ENCODE measurements around the gene OCEL1. TPM values are rescaled to one million over a fixed set of nuclear protein-coding genes. Genes with fewer than 3 reads are reported as not detected.

The OCEL1 gene
- total and polyA plus RNA-seq, 2 of the 13 experiments (the other 11 are each of a cell fraction or from before 2014, with no cell fraction given), result 10.6 to 17.2 TPM

DNA sequence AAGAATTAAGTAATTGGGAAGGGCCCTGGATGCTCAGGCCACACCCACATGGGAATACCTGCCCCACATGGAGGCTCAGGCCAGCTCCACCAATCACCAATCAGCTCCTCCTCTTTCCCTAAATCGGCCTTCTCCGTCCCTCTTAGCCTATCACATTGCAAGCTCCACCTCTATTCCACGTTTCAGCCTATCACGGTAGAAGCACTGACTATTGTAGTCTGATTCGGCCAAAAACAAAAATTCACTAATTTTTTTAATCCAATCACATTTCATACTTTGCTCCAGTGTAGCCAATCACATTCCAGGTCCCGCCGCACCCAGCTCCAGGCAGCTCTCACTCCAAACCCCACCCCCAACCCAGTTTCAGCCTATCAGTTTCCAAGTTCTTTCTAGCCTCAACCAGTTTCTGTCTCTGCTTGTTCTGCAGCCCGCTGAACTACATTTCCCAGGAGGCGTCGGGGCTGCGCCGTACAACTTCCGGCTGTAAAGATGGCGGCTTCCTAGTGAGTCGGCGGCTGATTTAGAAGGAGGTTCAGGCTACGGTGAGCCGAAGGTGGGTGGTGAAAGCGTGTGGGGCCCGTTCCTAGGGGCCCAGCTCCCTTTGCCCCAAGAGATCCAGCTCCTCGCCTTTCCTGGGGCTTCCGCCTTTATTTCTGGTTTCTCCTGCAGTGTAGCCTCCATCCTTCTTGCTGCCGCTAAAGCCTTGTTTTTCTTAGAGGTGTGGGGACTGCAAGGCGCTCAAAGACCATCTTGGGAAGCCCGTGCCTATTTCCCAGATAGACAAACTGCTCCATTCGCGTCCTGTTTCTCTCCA, 41.2 kb downstream of the OCEL1 start, which contains the start of gene BABAM1 (continued):
- TF ChIP-seq, protein P1, sequence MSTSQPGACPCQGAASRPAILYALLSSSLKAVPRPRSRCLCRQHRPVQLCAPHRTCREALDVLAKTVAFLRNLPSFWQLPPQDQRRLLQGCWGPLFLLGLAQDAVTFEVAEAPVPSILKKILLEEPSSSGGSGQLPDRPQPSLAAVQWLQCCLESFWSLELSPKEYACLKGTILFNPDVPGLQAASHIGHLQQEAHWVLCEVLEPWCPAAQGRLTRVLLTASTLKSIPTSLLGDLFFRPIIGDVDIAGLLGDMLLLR (CRISPR knock-in tag; IDR thresholded peaks at IDR 0.05), result no peak
- TF ChIP-seq ZNF138 (CRISPR knock-in tag; IDR thresholded peaks at IDR 0.05; ENCODE audit: low read depth) (no peak), ZNF335 (CRISPR knock-in tag; IDR thresholded peaks at IDR 0.05) (no peak), ZNF615 (CRISPR knock-in tag; IDR thresholded peaks at IDR 0.05; ENCODE audit: borderline replicate concordance) (no peak), HMGXB4 (CRISPR knock-in tag; IDR thresholded peaks at IDR 0.05; ENCODE audit: borderline replicate concordance in 1 of 2, low read depth in 1 of 2) (peak in 1 of 2 experiments; percentile 69; a peak in 2 of 4 replicates), ZBTB8A (CRISPR knock-in tag; IDR thresholded peaks at IDR 0.05; ENCODE audit: borderline replicate concordance, low read depth) (no peak), ZNF263 (CRISPR knock-in tag; IDR thresholded peaks at IDR 0.05) (no peak), ZNF337 (CRISPR knock-in tag; IDR thresholded peaks at IDR 0.05; ENCODE audit: borderline replicate concordance, low read depth) (no peak), PHF8 (CRISPR knock-in tag; IDR thresholded peaks at IDR 0.05) (peak; percentile 69), SPEN (CRISPR knock-in tag; IDR thresholded peaks at IDR 0.05; ENCODE audit: low read depth) (no peak), JUND (CRISPR knock-in tag; IDR thresholded peaks at IDR 0.05) (no peak), MTA3 (CRISPR knock-in tag; IDR thresholded peaks at IDR 0.05) (no peak), MYNN (CRISPR knock-in tag; IDR thresholded peaks at IDR 0.05; ENCODE audit: low read depth) (no peak), BHLHE40 (IDR thresholded peaks at IDR 0.05; ENCODE audit: low read length) (no peak)
- TF ChIP-seq, protein P2, sequence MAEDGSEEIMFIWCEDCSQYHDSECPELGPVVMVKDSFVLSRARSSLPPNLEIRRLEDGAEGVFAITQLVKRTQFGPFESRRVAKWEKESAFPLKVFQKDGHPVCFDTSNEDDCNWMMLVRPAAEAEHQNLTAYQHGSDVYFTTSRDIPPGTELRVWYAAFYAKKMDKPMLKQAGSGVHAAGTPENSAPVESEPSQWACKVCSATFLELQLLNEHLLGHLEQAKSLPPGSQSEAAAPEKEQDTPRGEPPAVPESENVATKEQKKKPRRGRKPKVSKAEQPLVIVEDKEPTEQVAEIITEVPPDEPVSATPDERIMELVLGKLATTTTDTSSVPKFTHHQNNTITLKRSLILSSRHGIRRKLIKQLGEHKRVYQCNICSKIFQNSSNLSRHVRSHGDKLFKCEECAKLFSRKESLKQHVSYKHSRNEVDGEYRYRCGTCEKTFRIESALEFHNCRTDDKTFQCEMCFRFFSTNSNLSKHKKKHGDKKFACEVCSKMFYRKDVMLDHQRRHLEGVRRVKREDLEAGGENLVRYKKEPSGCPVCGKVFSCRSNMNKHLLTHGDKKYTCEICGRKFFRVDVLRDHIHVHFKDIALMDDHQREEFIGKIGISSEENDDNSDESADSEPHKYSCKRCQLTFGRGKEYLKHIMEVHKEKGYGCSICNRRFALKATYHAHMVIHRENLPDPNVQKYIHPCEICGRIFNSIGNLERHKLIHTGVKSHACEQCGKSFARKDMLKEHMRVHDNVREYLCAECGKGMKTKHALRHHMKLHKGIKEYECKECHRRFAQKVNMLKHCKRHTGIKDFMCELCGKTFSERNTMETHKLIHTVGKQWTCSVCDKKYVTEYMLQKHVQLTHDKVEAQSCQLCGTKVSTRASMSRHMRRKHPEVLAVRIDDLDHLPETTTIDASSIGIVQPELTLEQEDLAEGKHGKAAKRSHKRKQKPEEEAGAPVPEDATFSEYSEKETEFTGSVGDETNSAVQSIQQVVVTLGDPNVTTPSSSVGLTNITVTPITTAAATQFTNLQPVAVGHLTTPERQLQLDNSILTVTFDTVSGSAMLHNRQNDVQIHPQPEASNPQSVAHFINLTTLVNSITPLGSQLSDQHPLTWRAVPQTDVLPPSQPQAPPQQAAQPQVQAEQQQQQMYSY (CRISPR knock-in tag; IDR thresholded peaks at IDR 0.05), result no peak
- TF ChIP-seq, protein P3, sequence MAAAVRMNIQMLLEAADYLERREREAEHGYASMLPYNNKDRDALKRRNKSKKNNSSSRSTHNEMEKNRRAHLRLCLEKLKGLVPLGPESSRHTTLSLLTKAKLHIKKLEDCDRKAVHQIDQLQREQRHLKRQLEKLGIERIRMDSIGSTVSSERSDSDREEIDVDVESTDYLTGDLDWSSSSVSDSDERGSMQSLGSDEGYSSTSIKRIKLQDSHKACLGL (CRISPR knock-in tag; IDR thresholded peaks at IDR 0.05), result no peak
- TF ChIP-seq, protein P4, sequence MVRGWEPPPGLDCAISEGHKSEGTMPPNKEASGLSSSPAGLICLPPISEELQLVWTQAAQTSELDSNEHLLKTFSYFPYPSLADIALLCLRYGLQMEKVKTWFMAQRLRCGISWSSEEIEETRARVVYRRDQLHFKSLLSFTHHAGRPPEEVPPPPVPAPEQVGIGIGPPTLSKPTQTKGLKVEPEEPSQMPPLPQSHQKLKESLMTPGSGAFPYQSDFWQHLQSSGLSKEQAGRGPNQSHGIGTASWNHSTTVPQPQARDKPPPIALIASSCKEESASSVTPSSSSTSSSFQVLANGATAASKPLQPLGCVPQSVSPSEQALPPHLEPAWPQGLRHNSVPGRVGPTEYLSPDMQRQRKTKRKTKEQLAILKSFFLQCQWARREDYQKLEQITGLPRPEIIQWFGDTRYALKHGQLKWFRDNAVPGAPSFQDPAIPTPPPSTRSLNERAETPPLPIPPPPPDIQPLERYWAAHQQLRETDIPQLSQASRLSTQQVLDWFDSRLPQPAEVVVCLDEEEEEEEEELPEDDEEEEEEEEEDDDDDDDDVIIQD (CRISPR knock-in tag; IDR thresholded peaks at IDR 0.05; ENCODE audit: low read depth), result no peak
- TF ChIP-seq, protein P5, sequence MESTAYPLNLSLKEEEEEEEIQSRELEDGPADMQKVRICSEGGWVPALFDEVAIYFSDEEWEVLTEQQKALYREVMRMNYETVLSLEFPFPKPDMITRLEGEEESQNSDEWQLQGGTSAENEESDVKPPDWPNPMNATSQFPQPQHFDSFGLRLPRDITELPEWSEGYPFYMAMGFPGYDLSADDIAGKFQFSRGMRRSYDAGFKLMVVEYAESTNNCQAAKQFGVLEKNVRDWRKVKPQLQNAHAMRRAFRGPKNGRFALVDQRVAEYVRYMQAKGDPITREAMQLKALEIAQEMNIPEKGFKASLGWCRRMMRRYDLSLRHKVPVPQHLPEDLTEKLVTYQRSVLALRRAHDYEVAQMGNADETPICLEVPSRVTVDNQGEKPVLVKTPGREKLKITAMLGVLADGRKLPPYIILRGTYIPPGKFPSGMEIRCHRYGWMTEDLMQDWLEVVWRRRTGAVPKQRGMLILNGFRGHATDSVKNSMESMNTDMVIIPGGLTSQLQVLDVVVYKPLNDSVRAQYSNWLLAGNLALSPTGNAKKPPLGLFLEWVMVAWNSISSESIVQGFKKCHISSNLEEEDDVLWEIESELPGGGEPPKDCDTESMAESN (CRISPR knock-in tag; conservative IDR thresholded peaks at IDR 0.05), result no peak

All from HepG2 (cell line).